Astrocyte of the spinal cord (primary cell): ENCODE results near the gene RNF212B.

ENCODE experiments used
- DNase-seq: peaks from one replicate; pipeline ENCODE4 v3.0.0; 2011; ENCODE audit warnings: low read depth, low spot score
- H3K4me3 ChIP-seq: 2 replicates; pipeline ENCODE4 v1.5.1; 2011; ENCODE audit warnings: low read depth, mild to moderate bottlenecking, low read length, moderate library complexity
- CTCF ChIP-seq: IDR thresholded peaks from 2 replicates; pipeline ENCODE4 v1.5.1; 2012; ENCODE audit warnings: low read depth, mild to moderate bottlenecking, low read length, inconsistent platforms
- in situ Hi-C: cut with HindIII; loops from 2 replicates; pipeline ENCODE4 v1.10.0; 2017; ENCODE audit warnings: low sequenced_read_pairs

RNF212B gene

DNA sequence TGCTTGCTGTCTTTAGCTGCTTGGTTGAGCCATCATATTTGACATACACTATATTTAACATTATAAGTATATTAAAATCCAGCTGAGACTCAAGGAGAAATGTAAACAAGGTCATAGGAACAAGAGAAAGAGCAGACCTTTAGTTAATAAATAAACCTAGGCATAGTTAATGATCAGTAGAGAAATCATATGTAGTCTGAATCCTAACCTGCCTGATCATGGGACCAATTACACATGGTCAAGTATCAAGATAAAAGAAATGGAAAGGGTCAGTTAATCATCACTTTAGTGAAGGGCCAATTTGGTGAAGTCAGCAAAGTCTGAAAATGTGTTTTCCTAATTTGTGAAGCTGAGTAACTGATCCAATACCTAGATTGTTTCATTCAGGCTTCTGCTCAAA is 7.5 kb downstream of the RNF212B start:
- no peak overlapping the region for H3K4me3 ChIP-seq
- no peak for TF ChIP-seq CTCF
- in situ Hi-C loops = no loop called here
- no peak for DNase-seq

GRCh38 chr14:23248601-23249000 is 10.9 kb downstream of the RNF212B start:
- TF ChIP-seq CTCF = no peak
- DNase-seq = no peak
- no peak overlapping the region for H3K4me3 ChIP-seq
- in situ Hi-C loops = no loop called here

DNA sequence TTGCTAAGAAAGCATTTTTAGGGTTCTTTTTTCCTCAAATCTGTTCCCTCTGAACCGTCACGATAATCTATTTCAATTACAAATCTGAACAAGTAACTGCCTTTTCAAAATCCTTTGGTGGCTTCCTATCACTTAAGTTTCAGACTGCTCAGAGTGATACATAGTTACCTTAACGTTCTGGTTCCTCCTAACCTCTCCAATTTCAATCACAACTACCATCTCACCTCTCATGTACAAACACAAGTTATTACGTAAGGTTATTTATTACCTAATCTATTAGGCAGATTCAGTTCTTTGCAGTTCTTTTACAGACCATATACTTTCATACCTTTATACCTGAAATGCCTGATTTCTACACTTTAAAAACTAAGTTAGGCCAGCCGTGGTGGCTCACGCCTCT is 12.1 kb downstream of the RNF212B start:
- no peak overlapping the region for H3K4me3 ChIP-seq
- in situ Hi-C loops = no loop called here
- DNase-seq = no peak
- no peak for TF ChIP-seq CTCF

GRCh38 chr14:23252006-23252405 is 14.3 kb downstream of the RNF212B start:
- no peak overlapping the region for H3K4me3 ChIP-seq
- no peak for TF ChIP-seq CTCF
- in situ Hi-C loops = no loop called here
- no peak for DNase-seq

DNA sequence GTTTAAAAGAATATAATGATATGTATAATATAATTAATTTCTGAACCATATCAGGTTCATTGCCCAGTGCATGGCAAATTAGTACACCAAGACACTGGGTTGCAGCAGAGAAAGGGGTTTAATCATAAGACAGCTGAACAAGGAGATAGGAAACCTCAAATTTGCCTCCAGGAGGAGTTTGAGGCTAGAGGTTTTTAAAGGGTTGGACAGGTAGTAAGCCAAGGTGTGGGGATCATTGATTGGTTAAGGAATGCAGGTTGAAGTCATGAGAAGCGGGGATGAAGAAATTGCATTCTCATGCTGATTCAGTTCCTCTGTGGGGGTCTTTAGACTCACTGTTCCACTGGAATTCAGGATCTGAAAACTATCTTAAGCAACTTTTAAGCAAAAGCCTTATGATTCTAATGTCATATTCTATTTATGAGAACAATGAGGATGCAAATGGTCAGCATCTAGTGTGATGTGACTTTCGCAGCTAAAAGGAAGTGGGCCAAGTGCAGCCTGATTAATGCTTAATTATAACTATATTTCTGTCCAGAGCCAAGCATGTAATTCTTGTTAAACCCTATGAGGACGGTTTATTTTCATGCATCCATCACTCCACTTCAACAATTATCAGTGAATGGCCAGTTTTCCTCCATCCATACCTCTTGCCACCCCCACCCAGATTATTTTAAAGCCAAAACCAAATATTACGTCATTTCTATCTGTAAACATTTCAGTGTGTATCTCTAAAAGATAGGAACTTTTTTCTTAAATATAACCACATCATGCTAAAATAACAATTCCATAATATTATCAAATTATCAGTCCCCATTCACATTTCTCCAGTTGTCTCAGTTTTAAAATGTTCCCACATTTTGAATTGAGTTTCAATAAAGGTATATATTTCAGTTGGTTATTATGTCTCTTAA is 14.9 kb downstream of the RNF212B start:
- no peak for DNase-seq
- no peak for TF ChIP-seq CTCF
- no peak overlapping the region for H3K4me3 ChIP-seq
- in situ Hi-C loops = no loop called here

DNA sequence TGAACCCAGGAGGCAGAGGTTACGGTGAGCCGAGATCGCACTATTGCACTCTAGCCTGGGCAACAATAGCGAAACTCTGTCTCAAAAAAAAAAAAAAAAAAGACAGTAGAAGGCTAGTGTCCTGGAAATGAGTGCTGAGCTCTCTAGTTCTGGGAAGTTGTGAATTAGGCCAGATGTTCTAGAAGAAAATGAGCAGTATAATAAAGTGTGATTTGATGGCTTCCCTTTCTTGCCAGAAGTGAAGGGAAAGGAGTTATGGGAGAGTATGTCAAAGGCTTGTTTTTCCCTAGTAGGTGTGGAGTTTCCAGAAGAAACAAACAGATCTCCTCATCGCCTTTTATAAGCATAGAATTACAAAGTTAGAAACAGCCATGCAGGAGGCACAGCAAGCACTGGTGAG is 20.5 kb downstream of the RNF212B start:
- TF ChIP-seq CTCF = no peak
- H3K4me3 ChIP-seq = no peak overlapping the region
- in situ Hi-C loops = no loop called here
- DNase-seq = no peak
